Activated CD4-positive, alpha-beta memory T cell treated with anti-CD3 and anti-CD28 coated beads for 36 hours (primary cell): ENCODE results near the gene NUDT8. TPM values are rescaled to one million over a fixed set of nuclear protein-coding genes. Genes with fewer than 3 reads are reported as not detected.
"Not testable (repeated sequence)": the region's sequence is repeated elsewhere in the genome, so short reads cannot be mapped to it uniquely, and the experiment has no call there.

ENCODE experiments used
- CTCF ChIA-PET: fragments of 350-600 bp; sonication (Branson Sonifier 250); formaldehyde crosslinking; loops from one replicate; lab custom pipeline; 2021; ENCODE audit warnings: antibody characterized with exemption, inconsistent platforms; lab: Charles Lee
- POLR2A ChIA-PET: fragments of 350-600 bp; sonication (Branson Sonifier 250); formaldehyde crosslinking; loops from one replicate; lab custom pipeline; 2021; ENCODE audit warnings: antibody characterized with exemption; lab: Charles Lee
- DNase-seq: peaks from one replicate; pipeline ENCODE4 v3.0.0-alpha.2; 2020
- H3K27ac Mint-ChIP-seq: one replicate; pipeline ENCODE4 v1.8.0; 2021; ENCODE audit warnings: mixed read lengths
- H3K27me3 Mint-ChIP-seq: one replicate; pipeline ENCODE4 v1.8.0; 2021; ENCODE audit warnings: mixed read lengths
- H3K36me3 Mint-ChIP-seq: one replicate; pipeline ENCODE4 v1.8.0; 2021; ENCODE audit warnings: mixed read lengths
- H3K4me1 Mint-ChIP-seq: one replicate; pipeline ENCODE4 v1.8.0; 2021; ENCODE audit warnings: low read depth, mixed read lengths
- H3K4me3 Mint-ChIP-seq: one replicate; pipeline ENCODE4 v1.8.0; 2021; ENCODE audit warnings: mild to moderate bottlenecking, mixed read lengths
- H3K9me3 Mint-ChIP-seq: one replicate; pipeline ENCODE4 v1.8.0; 2021; ENCODE audit warnings: mixed read lengths
- intact Hi-C: fragments of 100-400 bp; cut with micrococcal nuclease; formaldehyde crosslinking; loops from one replicate; pipeline ENCODE4 v1.15.1; 2023
- total RNA-seq, 2 experiments: library from RNA; stranded (reverse); gene quantifications; one replicate each; pipeline ENCODE4 v1.2.3, GENCODE V29; 2021

Gene NUDT8
- total RNA-seq, 2 experiments from 2014 or later = 23.3 to 24.3 TPM

GRCh38 chr11:67638535-67639437 lies 9.0 kb upstream of the NUDT8 start:
- Mint-ChIP-seq H3K4me1 (peaks cover 3% of the 10 kb centered on the region), H3K27ac (no peak overlapping the region)
- CTCF ChIA-PET = interaction anchor here (1.0 to 2.9 kb wide), 5 partner anchors 10 to 22 kb away, joined by 3 to 11 read pairs (median 3); partner anchors contain the start of gene NUDT8

DNA sequence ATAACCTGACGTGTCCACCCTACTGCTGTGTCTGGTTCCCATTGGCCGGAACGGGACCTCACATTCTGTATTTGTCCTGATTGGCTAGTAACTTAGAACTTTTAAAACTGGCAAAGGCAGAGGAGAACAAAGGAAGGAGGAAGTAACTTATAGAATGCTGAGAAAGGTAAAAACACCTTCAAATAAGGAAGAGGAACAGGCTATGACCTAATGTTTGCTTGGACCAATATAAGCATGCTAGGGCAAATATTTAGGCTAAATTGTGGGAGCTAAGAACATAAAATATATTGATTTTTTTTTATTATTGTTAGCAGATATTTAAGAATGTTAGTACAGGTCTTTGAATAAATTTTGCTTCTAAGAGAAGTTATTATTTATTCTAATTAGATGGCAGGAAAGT lies 7.7 kb upstream of the NUDT8 start:
- CTCF ChIA-PET, intact Hi-C loops, H3K4me1 Mint-ChIP-seq, H3K27me3 Mint-ChIP-seq, H3K27ac Mint-ChIP-seq, DNase-seq, POLR2A ChIA-PET, H3K36me3 Mint-ChIP-seq, H3K9me3 Mint-ChIP-seq, H3K4me3 Mint-ChIP-seq: not testable (repeated sequence)

More at GRCh38 chr11:67638535-67639437, 9.0 kb upstream of the NUDT8 start:
- Mint-ChIP-seq H3K9me3 (no peaks in the 10 kb centered on the region), H3K36me3 (no peaks in the 10 kb centered on the region), H3K27me3 (no peaks in the 10 kb centered on the region), H3K4me3 (no peak overlapping the region)
- POLR2A ChIA-PET = no interaction called here
- intact Hi-C loops = no loop called here
- DNase-seq = no peak

GRCh38 chr11:67636962-67637361 lies 7.2 kb upstream of the NUDT8 start:
- no peak for DNase-seq
- Mint-ChIP-seq H3K27me3 (no peaks in the 10 kb centered on the region), H3K36me3 (no peaks in the 10 kb centered on the region), H3K27ac (no peak overlapping the region), H3K4me3 (no peak overlapping the region), H3K9me3 (no peaks in the 10 kb centered on the region), H3K4me1 (peaks cover 3% of the 10 kb centered on the region)
- ChIA-PET CTCF (interaction anchor here (1.2 kb wide), 1 partner anchor 9 kb away, joined by 4 read pairs; no protein-coding TSS in a partner anchor), POLR2A (no interaction called here)
- intact Hi-C loops = no loop called here

- Mint-ChIP-seq H3K4me3 (no peak overlapping the region), H3K27me3 (no peaks in the 10 kb centered on the region), H3K36me3 (no peaks in the 10 kb centered on the region), H3K4me1 (peaks cover 8% of the 10 kb centered on the region), H3K9me3 (no peaks in the 10 kb centered on the region), H3K27ac (no peak overlapping the region)
- no peak for DNase-seq
- ChIA-PET POLR2A (no interaction called here), CTCF (interaction anchor here (2.1 kb wide), 1 partner anchor 24 kb away, joined by 9 read pairs; no protein-coding TSS in a partner anchor)
- intact Hi-C loops = no loop called here
Measured at GRCh38 chr11:67635231-67635521, 5.4 kb upstream of the NUDT8 start.

- no peak overlapping the region for H3K27ac Mint-ChIP-seq
- intact Hi-C loops = no loop called here
- no peaks in the 10 kb centered on the region for H3K27me3 Mint-ChIP-seq
- peaks cover 6% of the 10 kb centered on the region for H3K4me1 Mint-ChIP-seq
- H3K36me3 Mint-ChIP-seq = no peaks in the 10 kb centered on the region
- DNase-seq = no peak
- no peaks in the 10 kb centered on the region for H3K9me3 Mint-ChIP-seq
- ChIA-PET POLR2A (interaction anchor here (0.6 kb wide), 1 partner anchor 271 kb away, joined by 4 read pairs; no protein-coding TSS in a partner anchor), CTCF (interaction anchor here (2.1 kb wide), 1 partner anchor 25 kb away, joined by 9 read pairs; no protein-coding TSS in a partner anchor)
- H3K4me3 Mint-ChIP-seq = no peak overlapping the region
Measured at GRCh38 chr11:67634366-67635230, 4.9 kb upstream of the NUDT8 start.

DNA sequence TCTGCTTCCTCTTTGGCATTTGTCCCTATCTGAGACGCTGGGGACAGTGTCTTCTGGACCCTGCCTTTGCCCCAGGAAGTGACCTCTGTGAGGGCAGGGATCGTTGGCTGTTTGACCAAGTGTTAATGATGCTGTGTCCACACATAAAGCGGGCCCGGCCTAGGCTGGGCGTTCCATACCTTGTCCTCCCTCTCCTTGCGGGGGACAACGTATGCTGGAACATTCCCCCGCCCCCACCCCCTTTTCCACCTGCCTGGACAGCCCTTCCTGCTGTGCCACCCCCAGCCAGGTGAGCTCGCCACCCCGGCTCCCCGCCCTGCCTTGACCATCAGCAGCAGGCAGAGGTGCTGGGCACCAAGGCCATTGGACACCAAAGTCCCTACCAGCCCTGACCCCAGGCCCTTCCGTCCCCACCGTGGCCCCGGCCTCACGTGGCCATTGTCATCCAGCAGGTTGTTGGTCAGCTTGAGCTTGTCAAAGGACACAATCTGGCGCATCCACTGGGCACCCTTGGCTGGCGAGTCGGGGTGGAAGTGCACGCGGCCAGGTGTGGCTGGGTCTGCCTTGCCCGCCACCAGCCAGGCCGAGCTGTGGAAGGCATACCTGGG lies 4.1 kb upstream of the NUDT8 start:
- no peak overlapping the region for H3K4me3 Mint-ChIP-seq
- no peaks in the 10 kb centered on the region for H3K27me3 Mint-ChIP-seq
- no peak overlapping the region for H3K27ac Mint-ChIP-seq
- POLR2A ChIA-PET = interaction anchor here (0.6 kb wide), 1 partner anchor 271 kb away, joined by 4 read pairs; no protein-coding TSS in a partner anchor
- H3K4me1 Mint-ChIP-seq = peaks cover 6% of the 10 kb centered on the region
- H3K9me3 Mint-ChIP-seq = no peaks in the 10 kb centered on the region
- intact Hi-C loops = no loop called here
- CTCF ChIA-PET = no interaction called here
- no peak for DNase-seq
- H3K36me3 Mint-ChIP-seq = no peaks in the 10 kb centered on the region

- no peaks in the 10 kb centered on the region for H3K9me3 Mint-ChIP-seq
- no peaks in the 10 kb centered on the region for H3K27me3 Mint-ChIP-seq
- H3K27ac Mint-ChIP-seq = no peak overlapping the region
- peaks cover 6% of the 10 kb centered on the region for H3K4me1 Mint-ChIP-seq
- ChIA-PET POLR2A (no interaction called here), CTCF (interaction anchor here (1.1 to 5.3 kb wide), 2 partner anchors 16 to 25 kb away, joined by 6 to 90 read pairs; no protein-coding TSS in a partner anchor)
- no peak for DNase-seq
- intact Hi-C loops = no loop called here
- no peaks in the 10 kb centered on the region for H3K36me3 Mint-ChIP-seq
- H3K4me3 Mint-ChIP-seq = no peak overlapping the region
Measured at GRCh38 chr11:67632982-67633755, 3.4 kb upstream of the NUDT8 start.

GRCh38 chr11:67632175-67632981 lies 2.6 kb upstream of the NUDT8 start:
- POLR2A ChIA-PET = no interaction called here
- H3K36me3 Mint-ChIP-seq = no peaks in the 10 kb centered on the region
- H3K9me3 Mint-ChIP-seq = no peaks in the 10 kb centered on the region
- peak overlapping the region; percentile 10 for H3K27ac Mint-ChIP-seq
- CTCF ChIA-PET = interaction anchor here (1.1 to 5.3 kb wide), 2 partner anchors 16 to 26 kb away, joined by 6 to 90 read pairs; no protein-coding TSS in a partner anchor
- intact Hi-C loops = no loop called here
- H3K4me3 Mint-ChIP-seq = no peak overlapping the region
- H3K4me1 Mint-ChIP-seq = peaks cover 6% of the 10 kb centered on the region
- DNase-seq = no peak
- H3K27me3 Mint-ChIP-seq = no peaks in the 10 kb centered on the region

DNA sequence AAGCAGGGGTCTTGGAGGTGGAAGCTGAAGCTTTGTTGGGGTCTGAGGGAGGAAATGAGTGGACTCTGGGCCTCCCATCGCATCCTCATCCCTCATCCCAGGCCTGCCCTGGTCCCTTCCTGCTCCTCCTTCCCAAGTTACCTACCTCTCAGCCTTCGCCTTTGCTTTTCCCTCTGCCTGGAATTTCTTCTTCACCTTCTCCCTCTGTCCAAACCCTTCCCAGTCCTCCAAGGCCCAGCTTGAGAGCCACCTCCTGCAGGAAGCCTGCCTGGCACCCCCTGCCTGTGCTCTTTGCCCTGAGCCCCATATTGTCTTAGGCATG lies 2.1 kb upstream of the NUDT8 start:
- Mint-ChIP-seq H3K27me3 (no peaks in the 10 kb centered on the region), H3K4me1 (peaks cover 6% of the 10 kb centered on the region), H3K36me3 (no peaks in the 10 kb centered on the region), H3K4me3 (peak overlapping the region; percentile 30), H3K9me3 (no peaks in the 10 kb centered on the region), H3K27ac (peak overlapping the region; percentile 10)
- ChIA-PET CTCF (interaction anchor here (4.3 to 5.3 kb wide), 2 partner anchors 17 to 26 kb away, joined by 56 to 90 read pairs; partner anchors contain the start of gene ACY3), POLR2A (interaction anchor here (3.0 kb wide), 1 partner anchor 25 kb away, joined by 8 read pairs; no protein-coding TSS in a partner anchor)
- DNase-seq = no peak
- intact Hi-C loops = no loop called here

GRCh38 chr11:67631411-67631810 lies 1.7 kb upstream of the NUDT8 start:
- intact Hi-C loops = no loop called here
- Mint-ChIP-seq H3K9me3 (no peaks in the 10 kb centered on the region), H3K4me3 (peak overlapping the region; percentile 78), H3K27ac (no peak overlapping the region), H3K36me3 (no peaks in the 10 kb centered on the region), H3K4me1 (peaks cover 6% of the 10 kb centered on the region), H3K27me3 (no peaks in the 10 kb centered on the region)
- CTCF ChIA-PET = interaction anchor here (4.3 to 5.3 kb wide), 2 partner anchors 17 to 27 kb away, joined by 56 to 90 read pairs; partner anchors contain the start of gene ACY3
- no peak for DNase-seq
- POLR2A ChIA-PET = interaction anchor here (3.0 kb wide), 1 partner anchor 26 kb away, joined by 8 read pairs; no protein-coding TSS in a partner anchor
